ENCODE data around the gene CEP192. TPM values are rescaled to one million over a fixed set of nuclear protein-coding genes. Genes with fewer than 3 reads are reported as not detected.
A peak's percentile ranks its signal among the peaks of the same experiment; 100 is the strongest.

Gene CEP192
- total and polyA plus RNA-seq, 9 donors = 18.0 to 48.6 (median 33.7) TPM

- H3K4me1 ChIP-seq (ENCODE audit: insufficient read depth) = no peaks in the 10 kb centered on the region
- intact Hi-C loops (cut with DNase I) = no loop called here
- no peak for TF ChIP-seq EP300 (IDR thresholded peaks at IDR 0.05)
- no peak for TF ChIP-seq CTCF (IDR thresholded peaks at IDR 0.05)
- no peak for TF ChIP-seq POLR2A (IDR thresholded peaks at IDR 0.05)
Measured at GRCh38 chr18:13147130-13147529, 156.0 kb downstream of the CEP192 start.

GRCh38 chr18:13151656-13152055 lies 160.5 kb downstream of the CEP192 start:
- intact Hi-C loops (cut with DNase I) = no loop called here
- H3K36me3 ChIP-seq = no peaks in the 10 kb centered on the region
- no peak overlapping the region for H3K27ac ChIP-seq
- no peak overlapping the region for H3K4me3 ChIP-seq
- WGBS, 3 donors = 84 to 88% (median 84%) methylated on average over 5 of the region's 5 CpGs
- TF ChIP-seq POLR2A (IDR thresholded peaks at IDR 0.05) (no peak), CTCF (IDR thresholded peaks at IDR 0.05) (no peak), EP300 (IDR thresholded peaks at IDR 0.05) (no peak)
- no peak for DNase-seq
- H3K27me3 ChIP-seq = no peaks in the 10 kb centered on the region
- no peaks in the 10 kb centered on the region for H3K4me1 ChIP-seq (ENCODE audit: insufficient read depth)
- no peaks in the 10 kb centered on the region for H3K9me3 ChIP-seq

More at GRCh38 chr18:13147130-13147529, 156.0 kb downstream of the CEP192 start:
- Histone ChIP-seq H3K27me3 (no peaks in the 10 kb centered on the region), H3K36me3 (no peaks in the 10 kb centered on the region), H3K9me3 (no peaks in the 10 kb centered on the region), H3K27ac (no peak overlapping the region), H3K4me3 (no peak overlapping the region)
- DNase-seq = no peak
- WGBS, 3 donors = 38 to 50% (median 43%) methylated on average over 6 of the region's 6 CpGs

GRCh38 chr18:13158428-13158827 lies 167.3 kb downstream of the CEP192 start:
- Histone ChIP-seq H3K4me3 (no peak overlapping the region), H3K27ac (no peak overlapping the region), H3K9me3 (no peaks in the 10 kb centered on the region), H3K27me3 (no peaks in the 10 kb centered on the region), H3K36me3 (no peaks in the 10 kb centered on the region), H3K4me1 (ENCODE audit: insufficient read depth) (no peaks in the 10 kb centered on the region)
- TF ChIP-seq POLR2A (IDR thresholded peaks at IDR 0.05) (no peak), CTCF (IDR thresholded peaks at IDR 0.05) (no peak)
- intact Hi-C loops (cut with DNase I) = loop anchor here in 1 of 4 donors (5.0 kb wide), 1 partner anchor 1646 kb away; no protein-coding TSS in a partner anchor
- no peak for DNase-seq
- 93 to 98% (median 97%) methylated on average over 1 of the region's 1 CpG for WGBS, 3 donors

GRCh38 chr18:13159579-13159978 lies 168.4 kb downstream of the CEP192 start:
- no peaks in the 10 kb centered on the region for H3K9me3 ChIP-seq
- H3K36me3 ChIP-seq = no peaks in the 10 kb centered on the region
- no peak for DNase-seq
- TF ChIP-seq POLR2A (IDR thresholded peaks at IDR 0.05) (no peak), CTCF (IDR thresholded peaks at IDR 0.05) (peak; percentile 28 to 33 (median 31)), EP300 (IDR thresholded peaks at IDR 0.05) (no peak)
- H3K4me3 ChIP-seq = no peak overlapping the region
- H3K27ac ChIP-seq = no peak overlapping the region
- no peaks in the 10 kb centered on the region for H3K4me1 ChIP-seq (ENCODE audit: insufficient read depth)
- WGBS, 3 donors = 42 to 45% (median 42%) methylated on average over 5 of the region's 5 CpGs
- H3K27me3 ChIP-seq = no peaks in the 10 kb centered on the region
- intact Hi-C loops (cut with DNase I) = loop anchor here in 1 of 4 donors (5.0 kb wide), 1 partner anchor 1647 kb away; no protein-coding TSS in a partner anchor
